ENCODE results near the gene C19orf67.
A peak's percentile ranks its signal among the peaks of the same experiment; 100 is the strongest.

Gene C19orf67
- long read RNA-seq, result 0 reads

GRCh38 chr19:14085309-14085995, at the start of gene C19orf67:
Gene C19orf67, minus strand, starts transcription at chr19:14085783. Its CDS starts 156 bp downstream, at chr19:14085627.
- TF ChIP-seq SPI1 (IDR thresholded peaks at IDR 0.05; ENCODE audit: borderline replicate concordance, low read depth) (no peak), GABPA (IDR thresholded peaks at IDR 0.05; ENCODE audit: low read depth) (no peak), POLR2AphosphoS5 (IDR thresholded peaks at IDR 0.05; ENCODE audit: low read depth) (no peak)
- TF ChIP-seq, protein P1, sequence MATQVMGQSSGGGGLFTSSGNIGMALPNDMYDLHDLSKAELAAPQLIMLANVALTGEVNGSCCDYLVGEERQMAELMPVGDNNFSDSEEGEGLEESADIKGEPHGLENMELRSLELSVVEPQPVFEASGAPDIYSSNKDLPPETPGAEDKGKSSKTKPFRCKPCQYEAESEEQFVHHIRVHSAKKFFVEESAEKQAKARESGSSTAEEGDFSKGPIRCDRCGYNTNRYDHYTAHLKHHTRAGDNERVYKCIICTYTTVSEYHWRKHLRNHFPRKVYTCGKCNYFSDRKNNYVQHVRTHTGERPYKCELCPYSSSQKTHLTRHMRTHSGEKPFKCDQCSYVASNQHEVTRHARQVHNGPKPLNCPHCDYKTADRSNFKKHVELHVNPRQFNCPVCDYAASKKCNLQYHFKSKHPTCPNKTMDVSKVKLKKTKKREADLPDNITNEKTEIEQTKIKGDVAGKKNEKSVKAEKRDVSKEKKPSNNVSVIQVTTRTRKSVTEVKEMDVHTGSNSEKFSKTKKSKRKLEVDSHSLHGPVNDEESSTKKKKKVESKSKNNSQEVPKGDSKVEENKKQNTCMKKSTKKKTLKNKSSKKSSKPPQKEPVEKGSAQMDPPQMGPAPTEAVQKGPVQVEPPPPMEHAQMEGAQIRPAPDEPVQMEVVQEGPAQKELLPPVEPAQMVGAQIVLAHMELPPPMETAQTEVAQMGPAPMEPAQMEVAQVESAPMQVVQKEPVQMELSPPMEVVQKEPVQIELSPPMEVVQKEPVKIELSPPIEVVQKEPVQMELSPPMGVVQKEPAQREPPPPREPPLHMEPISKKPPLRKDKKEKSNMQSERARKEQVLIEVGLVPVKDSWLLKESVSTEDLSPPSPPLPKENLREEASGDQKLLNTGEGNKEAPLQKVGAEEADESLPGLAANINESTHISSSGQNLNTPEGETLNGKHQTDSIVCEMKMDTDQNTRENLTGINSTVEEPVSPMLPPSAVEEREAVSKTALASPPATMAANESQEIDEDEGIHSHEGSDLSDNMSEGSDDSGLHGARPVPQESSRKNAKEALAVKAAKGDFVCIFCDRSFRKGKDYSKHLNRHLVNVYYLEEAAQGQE (IDR thresholded peaks at IDR 0.05; ENCODE audit: insufficient replicate concordance, low read depth), result no peak
- TF ChIP-seq, protein P2, sequence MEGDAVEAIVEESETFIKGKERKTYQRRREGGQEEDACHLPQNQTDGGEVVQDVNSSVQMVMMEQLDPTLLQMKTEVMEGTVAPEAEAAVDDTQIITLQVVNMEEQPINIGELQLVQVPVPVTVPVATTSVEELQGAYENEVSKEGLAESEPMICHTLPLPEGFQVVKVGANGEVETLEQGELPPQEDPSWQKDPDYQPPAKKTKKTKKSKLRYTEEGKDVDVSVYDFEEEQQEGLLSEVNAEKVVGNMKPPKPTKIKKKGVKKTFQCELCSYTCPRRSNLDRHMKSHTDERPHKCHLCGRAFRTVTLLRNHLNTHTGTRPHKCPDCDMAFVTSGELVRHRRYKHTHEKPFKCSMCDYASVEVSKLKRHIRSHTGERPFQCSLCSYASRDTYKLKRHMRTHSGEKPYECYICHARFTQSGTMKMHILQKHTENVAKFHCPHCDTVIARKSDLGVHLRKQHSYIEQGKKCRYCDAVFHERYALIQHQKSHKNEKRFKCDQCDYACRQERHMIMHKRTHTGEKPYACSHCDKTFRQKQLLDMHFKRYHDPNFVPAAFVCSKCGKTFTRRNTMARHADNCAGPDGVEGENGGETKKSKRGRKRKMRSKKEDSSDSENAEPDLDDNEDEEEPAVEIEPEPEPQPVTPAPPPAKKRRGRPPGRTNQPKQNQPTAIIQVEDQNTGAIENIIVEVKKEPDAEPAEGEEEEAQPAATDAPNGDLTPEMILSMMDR (IDR thresholded peaks at IDR 0.05; ENCODE audit: insufficient read depth, low read length), result no peak
- no peak for DNase-seq (ENCODE audit: low read depth in 1 of 2, low spot score in 1 of 2)
- H3K27ac ChIP-seq (replicated peaks), result no peak within 1 kb of the TSS
- no peaks in the 10 kb centered on the region for H3K27me3 ChIP-seq (ENCODE audit: insufficient read depth, poor library complexity, severe bottlenecking)
- H3K4me3 ChIP-seq (replicated peaks; ENCODE audit: insufficient read depth, low read length), result no peak within 1 kb of the TSS

DNA sequence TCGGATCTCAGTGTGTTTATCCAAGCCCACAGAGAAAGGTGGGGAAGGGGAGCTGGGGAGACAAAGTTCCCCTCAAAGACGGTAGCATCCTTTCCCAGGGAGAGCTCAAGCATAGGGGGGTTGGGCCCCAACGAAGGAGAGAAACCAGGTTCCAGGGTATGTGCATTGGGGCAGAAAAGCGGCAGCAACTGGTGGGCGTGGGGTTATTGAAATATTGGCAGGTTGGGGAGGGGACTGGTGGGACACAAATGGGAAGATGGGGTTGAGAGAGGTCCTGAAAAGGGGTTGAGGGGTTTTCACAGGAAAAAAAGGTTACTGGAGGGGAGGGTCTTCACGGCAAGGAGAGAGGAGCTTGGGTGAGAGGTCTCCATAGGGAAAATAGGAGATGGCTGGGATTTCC, 49.8 kb upstream of the C19orf67 start:
- no peak for TF ChIP-seq POLR2AphosphoS5 (IDR thresholded peaks at IDR 0.05; ENCODE audit: low read depth)
- TF ChIP-seq, protein P2 (IDR thresholded peaks at IDR 0.05; ENCODE audit: insufficient read depth, low read length), result no peak
- no peak for TF ChIP-seq SPI1 (IDR thresholded peaks at IDR 0.05; ENCODE audit: borderline replicate concordance, low read depth)
- no peak for TF ChIP-seq GABPA (IDR thresholded peaks at IDR 0.05; ENCODE audit: low read depth)
- TF ChIP-seq, protein P1 (IDR thresholded peaks at IDR 0.05; ENCODE audit: insufficient replicate concordance, low read depth), result no peak
- no peak for DNase-seq (ENCODE audit: low read depth in 1 of 2, low spot score in 1 of 2)
- no peaks in the 10 kb centered on the region for H3K27me3 ChIP-seq (ENCODE audit: insufficient read depth, poor library complexity, severe bottlenecking)
- H3K4me3 ChIP-seq (replicated peaks; ENCODE audit: insufficient read depth, low read length), result peak overlapping the region; percentile 89
- H3K27ac ChIP-seq (replicated peaks), result no peak overlapping the region; the same call in 1 of the 2 replicates

DNA sequence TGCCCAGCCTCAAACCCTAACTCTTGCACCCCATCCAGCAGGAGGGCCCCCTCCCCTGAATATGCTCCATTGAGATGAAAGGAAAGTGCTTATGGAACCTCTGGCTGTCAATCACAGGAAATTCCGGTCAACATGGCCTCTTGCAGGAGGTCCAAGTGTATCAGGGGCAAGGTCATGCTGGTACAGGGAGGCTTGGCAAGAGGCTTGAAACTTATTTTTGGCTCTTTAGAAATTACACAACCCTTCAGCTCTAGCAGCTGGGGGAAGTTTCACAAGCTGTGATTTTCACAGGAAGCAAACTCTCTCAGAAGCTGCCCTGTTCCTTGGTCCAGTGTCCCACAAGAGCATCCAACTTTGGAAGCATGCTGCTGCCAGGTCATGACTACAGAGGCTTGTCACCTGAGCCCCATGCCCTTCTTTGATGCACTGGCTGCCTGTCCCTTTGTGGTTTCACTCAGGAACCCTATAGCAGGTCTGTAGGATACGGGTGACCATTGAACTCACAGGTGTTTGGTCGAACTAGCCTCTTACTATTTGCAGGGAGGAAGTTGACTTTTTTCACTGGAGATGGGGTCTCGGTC, 42.4 kb upstream of the C19orf67 start:
- TF ChIP-seq, protein P2 (IDR thresholded peaks at IDR 0.05; ENCODE audit: insufficient read depth, low read length), result no peak
- TF ChIP-seq, protein P1 (IDR thresholded peaks at IDR 0.05; ENCODE audit: insufficient replicate concordance, low read depth), result no peak
- TF ChIP-seq POLR2AphosphoS5 (IDR thresholded peaks at IDR 0.05; ENCODE audit: low read depth), result no peak
- H3K27me3 ChIP-seq (ENCODE audit: insufficient read depth, poor library complexity, severe bottlenecking), result no peaks in the 10 kb centered on the region
- H3K27ac ChIP-seq (replicated peaks), result no peak overlapping the region
- no peak overlapping the region for H3K4me3 ChIP-seq (replicated peaks; ENCODE audit: insufficient read depth, low read length)
- peak in 1 of 2 experiments; percentile 57 for DNase-seq (ENCODE audit: low read depth in 1 of 2, low spot score in 1 of 2)
